ENCODE data around the gene BLOC1S3.
"Not testable (repeated sequence)": the region's sequence is repeated elsewhere in the genome, so short reads cannot be mapped to it uniquely, and the experiment has no call there.

BLOC1S3 gene

GRCh38 chr19:45223879-45224278 lies 45.3 kb downstream of the BLOC1S3 start:
- no peak for DNase-seq (ENCODE audit: low read depth in 2 of 2)

DNA sequence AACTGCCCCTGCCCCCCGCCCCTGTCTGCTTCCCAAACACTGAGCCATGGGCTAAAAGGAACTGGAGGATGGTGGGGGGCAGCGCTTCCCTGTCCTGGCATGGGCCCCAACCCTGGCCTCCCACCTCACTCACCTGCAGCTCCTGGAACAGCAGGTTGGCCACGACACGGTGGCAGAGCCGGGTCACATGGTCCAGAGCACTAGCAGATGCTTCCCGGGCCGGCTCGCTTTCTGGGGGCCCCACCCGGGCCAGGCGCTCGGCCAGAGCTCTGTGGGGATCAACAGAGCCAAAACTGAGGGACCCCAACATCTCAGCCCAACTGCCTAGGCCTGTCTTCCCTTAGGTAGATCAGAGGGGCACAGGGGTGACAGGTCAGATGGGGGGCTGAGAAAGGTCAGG lies 46.1 kb downstream of the BLOC1S3 start:
- DNase-seq (ENCODE audit: low read depth in 2 of 2) = no peak

DNA sequence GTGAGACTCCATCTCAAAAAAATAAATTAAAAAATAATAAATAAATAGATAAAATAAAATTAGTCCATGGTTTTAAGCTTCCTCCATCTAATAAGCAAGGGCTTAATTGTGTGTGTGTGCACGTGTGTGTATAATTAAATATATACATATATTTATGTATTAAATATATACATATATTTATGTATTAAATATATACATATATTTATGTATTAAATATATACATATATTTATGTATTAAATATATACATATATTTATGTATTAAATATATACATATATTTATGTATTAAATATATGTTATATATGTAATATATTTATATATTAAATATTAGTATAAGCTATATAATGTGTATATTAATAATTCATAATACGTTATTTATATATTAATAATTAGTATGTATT lies 50.5 kb downstream of the BLOC1S3 start:
- DNase-seq (ENCODE audit: low read depth in 2 of 2) = not testable (repeated sequence)

All from stimulated activated CD4-positive, alpha-beta T cell treated with anti-CD3 and anti-CD28 coated beads, Interleukin-4, amount 100 ng/mL, for 48 hours (primary cell).